Fibroblast of the conjunctiva (primary cell): ENCODE measurements around the gene APOL1.
"Not testable (repeated sequence)": the region's sequence is repeated elsewhere in the genome, so short reads cannot be mapped to it uniquely, and the experiment has no call there.

Source experiments
- DNase-seq: peaks from one replicate; pipeline ENCODE4 v3.0.0-alpha.2; 2010; ENCODE audit warnings: low read depth

Gene APOL1

DNA sequence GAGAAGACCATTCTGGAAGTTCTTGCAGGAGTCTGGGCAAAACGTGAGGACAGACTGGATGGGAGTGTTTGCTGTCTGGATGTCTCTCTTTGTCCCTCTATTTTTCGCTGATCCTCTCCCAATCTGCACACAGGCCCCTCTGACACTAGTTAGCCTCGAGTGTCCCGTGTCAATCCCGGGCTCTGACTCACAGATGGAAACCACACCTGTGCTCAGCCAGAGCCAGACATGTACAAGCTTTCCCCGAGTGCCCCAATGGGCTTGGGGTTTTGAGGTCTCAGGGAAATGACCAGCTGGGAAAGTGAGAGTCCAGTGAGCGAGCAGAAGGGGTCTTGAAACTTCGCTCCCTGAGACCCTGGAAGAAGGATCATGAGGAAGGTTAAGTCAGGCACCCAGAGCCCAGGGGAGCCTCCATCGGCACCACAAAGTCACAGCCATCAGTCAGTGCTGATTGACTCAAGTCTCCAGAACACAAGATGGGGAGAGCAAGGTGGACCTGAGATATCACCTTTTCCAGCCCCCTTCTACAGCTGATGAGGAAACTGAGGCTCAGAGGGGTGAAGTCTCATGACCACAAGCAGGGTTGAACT lies 27.5 kb upstream of the APOL1 start:
- DNase-seq = no peak

DNA sequence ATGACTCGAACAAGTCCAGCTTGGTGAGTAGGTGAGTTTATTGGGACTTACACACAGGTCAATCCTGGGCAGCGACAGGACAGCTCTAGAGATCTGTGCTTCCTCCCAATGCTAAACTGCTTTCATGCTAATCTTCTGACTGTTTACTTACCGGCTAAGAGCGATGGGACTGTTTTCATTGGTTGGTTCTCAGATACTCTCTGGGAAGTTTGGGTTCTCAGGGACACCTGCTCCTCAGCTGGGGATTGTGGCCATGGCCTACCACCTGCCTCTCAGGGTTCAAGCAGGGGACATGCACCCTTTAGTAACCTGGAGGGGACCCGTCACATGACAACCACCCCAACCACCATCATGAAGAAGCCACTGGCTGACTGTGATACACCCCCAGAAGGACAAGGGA lies 26.7 kb upstream of the APOL1 start:
- DNase-seq = no peak

DNA sequence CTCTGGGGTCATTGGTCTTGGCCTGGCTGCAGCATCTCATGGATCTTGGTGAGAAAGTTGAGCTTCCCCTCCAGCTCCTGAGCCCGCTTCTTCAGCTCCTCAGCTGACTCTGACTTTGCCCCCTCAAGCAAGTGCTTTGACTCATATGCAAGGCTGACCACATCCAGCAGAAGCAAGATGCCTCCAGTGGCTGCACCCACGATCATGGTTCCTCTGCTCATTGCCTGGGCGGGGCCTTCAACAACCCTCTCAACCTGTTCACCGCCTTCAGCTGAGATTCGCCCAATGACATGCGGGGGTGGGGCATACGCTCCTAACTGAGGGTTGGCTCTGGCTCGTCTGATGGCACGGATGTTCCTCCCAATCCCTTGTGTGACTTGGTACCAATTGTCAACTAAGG lies 25.5 kb upstream of the APOL1 start:
- DNase-seq = no peak

DNA sequence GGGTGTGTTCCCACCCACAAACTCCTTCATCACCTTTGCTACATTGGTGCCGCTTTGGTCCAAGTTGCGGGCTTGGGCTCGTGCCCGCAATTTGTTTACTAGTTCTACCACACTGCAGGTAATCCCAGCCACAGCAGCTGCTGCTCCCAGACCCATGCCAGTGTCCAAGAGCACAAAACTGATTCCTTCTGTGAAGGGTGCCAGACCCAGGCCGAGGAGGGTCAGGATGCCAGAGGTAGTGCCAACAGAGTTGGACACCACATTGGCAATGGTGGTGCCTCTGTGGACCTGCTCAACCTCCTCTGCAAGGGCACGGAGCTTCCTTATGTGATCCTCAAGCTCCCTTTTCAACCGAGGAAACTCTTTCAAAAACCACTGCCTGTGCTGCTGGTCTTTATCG lies 25.1 kb upstream of the APOL1 start:
- no peak for DNase-seq

GRCh38 chr22:36228369-36228768 lies 24.6 kb upstream of the APOL1 start:
- not testable (repeated sequence) for DNase-seq

- DNase-seq = no peak
These were observed 24.0 kb upstream of the APOL1 start for GRCh38 chr22:36228944-36229343.

DNA sequence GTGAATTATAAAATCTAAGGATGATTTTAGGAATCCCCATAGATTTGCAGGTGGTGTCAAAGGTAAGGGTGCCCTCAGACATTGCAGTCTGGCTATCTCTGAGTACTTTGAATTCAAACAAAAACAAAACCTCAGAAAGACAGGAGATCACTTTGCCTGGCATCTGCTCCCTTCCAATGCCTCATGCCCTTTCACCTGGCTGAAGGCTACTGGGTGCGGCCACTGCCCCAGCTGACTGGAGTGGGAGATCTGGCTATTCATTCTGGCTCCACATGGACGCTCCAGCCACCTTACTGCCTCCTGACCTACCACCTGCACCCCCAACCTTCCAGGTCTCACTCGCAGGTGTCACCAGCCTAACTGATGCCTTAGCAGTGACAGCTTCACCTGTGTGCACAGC lies 23.3 kb upstream of the APOL1 start:
- DNase-seq = not testable (repeated sequence)

DNA sequence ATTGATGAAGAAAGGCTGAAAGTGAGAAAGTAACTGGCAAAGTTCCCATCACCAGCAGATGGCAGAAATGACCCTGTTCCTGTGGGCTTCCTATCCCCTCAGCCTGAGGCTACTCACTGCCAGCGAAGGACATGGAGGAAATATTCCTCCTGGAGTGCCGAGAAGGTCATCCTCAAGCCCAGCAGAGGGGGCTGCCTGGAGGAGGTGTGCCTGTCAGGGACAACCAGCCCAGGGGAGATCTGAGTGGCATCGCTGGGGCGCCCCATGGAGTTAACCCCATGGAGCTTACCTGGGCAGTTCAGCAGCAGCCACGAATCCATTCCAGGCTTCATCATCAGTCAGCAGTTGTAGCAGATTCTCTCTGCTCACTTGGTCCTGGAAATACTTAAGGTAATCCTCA lies 21.9 kb upstream of the APOL1 start:
- DNase-seq = not testable (repeated sequence)

DNA sequence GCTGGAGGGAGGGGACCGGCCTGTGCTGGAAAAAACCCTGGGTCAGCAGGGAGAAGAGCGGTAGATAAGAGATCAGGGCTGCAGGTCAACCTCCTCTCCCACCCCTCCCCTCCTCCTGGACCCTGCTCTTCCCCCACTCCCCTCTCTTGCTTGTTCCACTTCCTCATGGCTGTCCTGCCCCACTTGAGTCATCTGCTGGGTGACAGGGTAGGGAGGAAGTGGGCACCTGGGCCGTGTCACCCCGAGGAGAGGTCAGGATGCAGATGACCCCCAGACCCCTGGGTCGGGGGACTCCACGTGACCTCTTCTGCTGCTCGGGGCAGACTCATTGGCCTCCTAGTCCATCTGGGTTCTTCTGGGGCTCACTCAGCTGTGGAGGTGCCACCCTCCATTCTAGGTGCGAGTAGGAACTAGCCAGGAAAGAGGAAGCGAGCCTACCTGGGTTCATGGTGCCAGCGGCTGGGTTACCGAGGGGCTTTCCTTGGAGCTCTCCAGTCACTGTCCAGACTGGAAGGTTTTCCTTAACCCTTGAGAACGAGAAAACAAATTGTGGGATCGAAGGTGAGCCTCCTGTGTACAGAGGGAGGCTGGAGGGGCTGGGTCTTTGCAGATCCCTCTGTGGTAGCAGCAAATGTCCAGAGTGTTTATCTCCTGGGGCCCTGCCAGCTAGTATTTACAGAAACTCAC lies 20.1 kb upstream of the APOL1 start:
- no peak for DNase-seq

DNA sequence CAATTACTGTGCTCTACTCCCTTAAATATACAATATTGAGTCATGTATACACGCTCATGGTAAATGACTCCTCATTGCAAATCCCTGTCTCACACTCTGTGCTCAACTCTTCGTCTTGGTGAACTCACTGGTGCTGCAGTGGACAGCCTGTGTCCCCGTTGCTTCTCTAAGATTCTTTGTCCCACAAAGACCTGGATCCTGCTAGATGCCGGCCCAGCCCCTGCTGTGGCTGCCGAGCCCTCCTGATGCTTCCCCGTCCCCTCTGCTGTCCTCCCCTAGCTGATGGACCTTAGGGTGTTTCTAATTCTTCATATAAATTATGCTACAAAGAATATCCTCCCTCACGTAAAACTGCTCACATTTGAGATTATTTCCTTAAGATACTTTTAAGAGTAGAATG lies 19.1 kb upstream of the APOL1 start:
- no peak for DNase-seq

DNA sequence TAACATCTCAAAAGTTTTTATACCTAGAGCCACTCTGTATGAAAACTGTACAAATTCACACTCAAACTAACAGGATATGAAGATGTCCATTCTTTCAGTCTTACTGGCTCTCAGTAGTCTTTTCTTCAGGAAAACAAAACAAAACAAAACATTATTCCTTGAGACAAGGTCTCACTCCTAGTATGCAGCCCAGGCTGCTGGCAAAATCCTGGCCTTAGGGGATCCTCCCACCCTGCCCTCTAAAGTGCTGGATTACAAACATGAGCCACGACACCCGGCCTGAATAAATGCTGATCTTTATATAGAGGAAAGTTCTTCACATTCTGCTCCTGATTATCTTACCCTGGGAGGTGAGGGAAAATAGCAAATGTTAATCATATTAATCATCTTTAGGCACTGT lies 18.7 kb upstream of the APOL1 start:
- no peak for DNase-seq

DNA sequence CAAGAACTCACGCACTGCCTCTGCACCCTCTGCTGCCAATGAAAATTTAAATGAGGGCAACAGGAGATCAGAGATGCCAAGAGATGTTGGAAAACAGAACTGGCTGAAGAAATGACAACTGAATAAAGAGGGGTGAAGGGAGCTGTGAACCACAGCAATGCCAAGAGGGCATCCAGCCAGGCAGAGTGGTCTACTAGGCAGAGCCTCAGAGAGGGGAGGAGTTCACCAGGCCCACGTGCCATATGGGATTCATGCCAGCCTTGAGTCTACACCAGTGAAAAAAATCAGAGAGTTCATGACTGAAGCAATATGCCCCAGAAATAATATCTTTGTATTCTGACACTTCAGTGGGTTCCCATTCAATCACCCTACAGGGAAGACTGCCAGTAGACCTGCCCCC lies 18.0 kb upstream of the APOL1 start:
- DNase-seq = no peak

GRCh38 chr22:36235585-36235984 lies 17.3 kb upstream of the APOL1 start:
- no peak for DNase-seq

GRCh38 chr22:36236388-36237319 lies 16.3 kb upstream of the APOL1 start:
- no peak for DNase-seq

- DNase-seq = no peak
These were observed 15.2 kb upstream of the APOL1 start for GRCh38 chr22:36237462-36238372.

GRCh38 chr22:36238373-36239149 lies 14.4 kb upstream of the APOL1 start:
- no peak for DNase-seq

DNA sequence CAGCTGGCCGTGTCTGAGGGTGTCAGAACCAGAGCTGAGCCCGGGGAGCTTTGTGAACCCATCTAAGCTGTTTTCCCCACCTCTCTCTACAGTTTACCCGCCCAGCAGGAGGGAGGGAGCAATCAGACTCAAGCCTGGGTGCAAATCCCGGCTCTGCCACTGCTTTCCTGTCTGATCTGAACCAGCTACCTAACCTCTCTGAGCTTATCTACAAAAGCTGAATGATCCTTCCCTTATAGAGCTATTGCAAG lies 13.9 kb upstream of the APOL1 start:
- no peak for DNase-seq

DNA sequence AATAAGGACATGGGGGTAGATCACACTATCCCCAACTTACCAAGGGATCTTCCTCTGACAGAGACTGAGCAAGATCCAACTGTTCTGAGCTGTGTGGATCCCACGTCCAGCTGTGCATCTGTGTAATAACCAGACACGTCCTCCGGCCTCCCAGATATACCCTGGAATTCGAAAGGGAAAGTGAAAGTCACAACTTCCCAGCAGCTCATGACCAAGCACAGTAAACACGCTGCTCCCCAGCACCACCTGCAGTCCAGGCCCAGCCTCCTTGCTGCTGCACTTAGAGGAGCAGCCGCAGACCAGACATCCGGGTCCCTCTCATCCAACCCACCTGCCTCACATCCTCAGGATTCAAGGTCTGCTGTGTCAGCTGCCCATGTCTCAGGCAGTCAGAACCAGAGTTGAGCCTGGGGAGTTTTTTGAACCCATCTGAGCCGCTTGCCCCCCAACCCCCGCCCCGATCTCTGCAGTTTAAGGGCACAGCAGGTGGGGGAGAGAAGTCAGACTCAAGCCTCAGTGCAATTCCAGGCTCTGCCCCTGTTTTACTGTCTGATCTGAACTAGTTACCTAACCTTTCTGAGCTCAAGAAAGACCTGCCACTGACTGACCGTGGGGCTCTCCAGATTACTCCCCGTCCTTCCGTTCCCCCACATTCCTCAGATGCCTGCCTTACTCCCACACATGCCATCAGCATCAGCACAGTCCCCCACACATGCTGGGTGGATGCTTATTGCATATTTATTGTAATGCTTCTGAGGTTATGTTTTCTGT lies 13.3 kb upstream of the APOL1 start, which contains the start of gene APOL2:
Gene APOL2, minus strand, starts transcription at position 127 of the 771 bp plus-strand sequence. CDS start 6,365 bp downstream, outside the sequence.
- DNase-seq = peak; percentile 85

DNA sequence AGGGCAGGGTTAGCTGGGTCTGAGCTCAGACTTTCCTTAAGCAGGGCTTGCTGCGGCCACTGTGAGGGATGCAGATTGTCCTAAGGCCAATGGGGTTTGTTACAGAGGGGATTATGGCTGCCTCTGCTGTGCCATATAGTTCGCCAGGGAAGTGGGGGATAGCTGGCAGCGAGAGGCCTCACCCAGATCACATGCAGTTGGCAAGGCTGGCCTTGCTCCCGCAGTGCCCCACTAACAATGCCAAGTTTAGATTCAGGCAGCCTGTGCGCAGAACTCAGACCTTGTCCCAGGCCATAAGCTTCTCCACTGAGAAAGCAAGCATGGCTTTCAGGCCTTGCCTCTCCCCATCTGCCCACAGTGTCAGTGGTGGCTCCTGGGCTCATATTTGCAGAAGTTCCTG lies 8.9 kb upstream of the APOL1 start:
- DNase-seq = no peak
